HCT116 (cell line): ENCODE results near the gene AMTN. TPM values are rescaled to one million over a fixed set of nuclear protein-coding genes. Genes with fewer than 3 reads are reported as not detected.
"Not testable (repeated sequence)": the region's sequence is repeated elsewhere in the genome, so short reads cannot be mapped to it uniquely, and the experiment has no call there.

Experiments
- ATAC-seq: fragments of 200-7000 bp; cut with Tn5 transposase; 2 replicates; pipeline ENCODE4 v1.9.1; 2020; ENCODE audit warnings: mild to moderate bottlenecking, moderate library complexity
- BruUV-seq: library from RNA; stranded (reverse); fragments of 400-500 nt; replicated peaks from 2 replicates; lab custom pipeline; 2021; lab: Mats Ljungman, UMichigan
- CTCF ChIA-PET: fragments of 300-600 bp; sonication (Branson Sonifier 250); formaldehyde crosslinking; loops from one replicate; lab custom pipeline; 2021; ENCODE audit warnings: antibody characterized with exemption; lab: Charles Lee
- POLR2A ChIA-PET: fragments of 300-600, 350-600 bp; sonication (Branson Sonifier 250); formaldehyde crosslinking; loops from one replicate; lab custom pipeline; 2021; ENCODE audit warnings: antibody characterized with exemption; lab: Charles Lee
- RAD21 ChIA-PET, 2 experiments: fragments of 300-600 bp; sonication (Branson Sonifier 250); formaldehyde crosslinking; loops; one replicate each; lab custom pipeline; 2023; ENCODE audit warnings: low total read pairs in 2 of 2; ENCODE audit not compliant: uncharacterized antibody in 2 of 2, unreplicated experiment in 2 of 2, low non-redundant PET in 1 of 2; lab: Charles Lee
- DNase-seq: peaks from one replicate; pipeline ENCODE4 v3.0.0-alpha.2; 2010; ENCODE audit warnings: low read depth, low spot score
- H2AFZ ChIP-seq: fragments of 200-600 bp; shearing (Covaris generic), sonication (generic); 2 replicates; pipeline ENCODE4 v1.6.1; 2017; ENCODE audit warnings: low read depth, mixed run types, mixed read lengths, antibody characterized with exemption, low read length; ENCODE audit not compliant: poor library complexity, severe bottlenecking
- H3K27ac ChIP-seq: 2 replicates; pipeline ENCODE4 v1.5.1; 2012; ENCODE audit warnings: low read depth, low read length
- H3K27me3 ChIP-seq: fragments of 200-600 bp; sonication (generic); 2 replicates; pipeline ENCODE4 v1.6.1; 2016; ENCODE audit warnings: mixed run types, low read length, mixed read lengths; ENCODE audit not compliant: insufficient read depth
- H3K36me3 ChIP-seq, 2 experiments: fragments of 200-500 bp in 1 of 2; fragments of 200-600 bp in 1 of 2; sonication (Bioruptor generic) in 1 of 2; sonication (generic) in 1 of 2; 2 replicates each; pipeline versions ENCODE4 v1.5.1 to v1.6.1; 2014 to 2016; ENCODE audit warnings: low read length in 2 of 2, inconsistent platforms in 1 of 2, mixed read lengths in 1 of 2, mixed run types in 1 of 2; ENCODE audit not compliant: insufficient read depth in 2 of 2, control insufficient read depth in 1 of 2
- H3K4me1 ChIP-seq, 2 experiments: fragments of 200-600 bp in 1 of 2; sonication (generic) in 1 of 2; 2 replicates each; pipeline versions ENCODE4 v1.5.1 to v1.6.1; 2012 to 2017; ENCODE audit warnings: low read length in 2 of 2, inconsistent platforms in 1 of 2, mild to moderate bottlenecking in 1 of 2, mixed read lengths in 1 of 2, mixed run types in 1 of 2, moderate library complexity in 1 of 2; ENCODE audit not compliant: insufficient read depth in 2 of 2, control insufficient read depth in 1 of 2
- H3K4me2 ChIP-seq: fragments of 200-600 bp; sonication (generic); 2 replicates; pipeline ENCODE4 v1.6.1; 2017; ENCODE audit warnings: mixed run types, low read length, mixed read lengths
- H3K4me3 ChIP-seq, 2 experiments: fragments of 200-600 bp in 1 of 2; sonication (generic) in 1 of 2; replicated peaks in 1 of 2; 2 replicates each; pipeline ENCODE4 v1.5.1; 2011 to 2016; ENCODE audit warnings: low read length in 2 of 2, control low read depth in 1 of 2, low read depth in 1 of 2, mild to moderate bottlenecking in 1 of 2, mixed read lengths in 1 of 2, mixed run types in 1 of 2
- H3K79me2 ChIP-seq: fragments of 200-600 bp; sonication (generic); 2 replicates; pipeline ENCODE4 v1.6.1; 2017; ENCODE audit warnings: mild to moderate bottlenecking, mixed run types, low read length, moderate library complexity, mixed read lengths; ENCODE audit not compliant: insufficient read depth
- H3K9ac ChIP-seq: fragments of 200-600 bp; sonication (generic); 2 replicates; pipeline ENCODE4 v1.6.1; 2016; ENCODE audit warnings: low read length, mixed read lengths
- H3K9me2 ChIP-seq: fragments of 200-600 bp; sonication (generic), shearing (Covaris generic); 2 replicates; pipeline ENCODE4 v1.6.1; 2017; ENCODE audit warnings: mixed run types, mild to moderate bottlenecking, moderate library complexity; ENCODE audit not compliant: insufficient read depth
- H3K9me3 ChIP-seq, 2 experiments: fragments of 200-500 bp in 1 of 2; fragments of 200-600 bp in 1 of 2; sonication (Bioruptor generic) in 1 of 2; sonication (generic) in 1 of 2; 2 replicates each; pipeline ENCODE4 v1.6.1; 2014 to 2017; ENCODE audit warnings: low read length in 2 of 2, mixed read lengths in 2 of 2, inconsistent platforms in 1 of 2, low read depth in 1 of 2, mild to moderate bottlenecking in 1 of 2, mixed run types in 1 of 2, moderate library complexity in 1 of 2; ENCODE audit not compliant: control insufficient read depth in 1 of 2, insufficient read depth in 1 of 2
- H4K20me1 ChIP-seq: fragments of 200-600 bp; sonication (generic), shearing (Covaris generic); 2 replicates; pipeline ENCODE4 v1.6.1; 2017; ENCODE audit warnings: mixed run types, mild to moderate bottlenecking, moderate library complexity; ENCODE audit not compliant: insufficient read depth
- EGR1 ChIP-seq: IDR thresholded peaks from 2 replicates; pipeline ENCODE4 v1.6.1; 2012; ENCODE audit warnings: low read depth
- EZH2 ChIP-seq: fragments of 200-600 bp; sonication (generic); IDR thresholded peaks from 2 replicates; pipeline ENCODE4 v1.6.1; 2017; ENCODE audit warnings: antibody characterized with exemption, mixed run types
- EZH2phosphoT487 ChIP-seq: fragments of 200-600 bp; IDR thresholded peaks from 2 replicates; pipeline ENCODE4 v1.6.1; 2018; ENCODE audit warnings: antibody characterized with exemption, borderline replicate concordance
- SRF ChIP-seq: IDR thresholded peaks from 2 replicates; pipeline ENCODE4 v1.6.1; 2012; ENCODE audit warnings: low read depth
- ZNF274 ChIP-seq: fragments of 200-500 bp; sonication (Bioruptor generic); IDR thresholded peaks from 2 replicates; pipeline ENCODE4 v1.6.1; 2014; ENCODE audit warnings: mild to moderate bottlenecking, low read depth, low read length, inconsistent platforms
- intact Hi-C: fragments of 100-400 bp; cut with micrococcal nuclease; formaldehyde crosslinking; loops from 2 replicates; pipeline ENCODE4 v1.10.0; 2022
- total RNA-seq: library from RNA; stranded (reverse); gene quantifications from one replicate; pipeline ENCODE4 v1.2.1, GENCODE V29; 2021; ENCODE audit not compliant: unreplicated experiment

The AMTN gene
- total RNA-seq, 1 experiment from 2014 or later, result not detected

DNA sequence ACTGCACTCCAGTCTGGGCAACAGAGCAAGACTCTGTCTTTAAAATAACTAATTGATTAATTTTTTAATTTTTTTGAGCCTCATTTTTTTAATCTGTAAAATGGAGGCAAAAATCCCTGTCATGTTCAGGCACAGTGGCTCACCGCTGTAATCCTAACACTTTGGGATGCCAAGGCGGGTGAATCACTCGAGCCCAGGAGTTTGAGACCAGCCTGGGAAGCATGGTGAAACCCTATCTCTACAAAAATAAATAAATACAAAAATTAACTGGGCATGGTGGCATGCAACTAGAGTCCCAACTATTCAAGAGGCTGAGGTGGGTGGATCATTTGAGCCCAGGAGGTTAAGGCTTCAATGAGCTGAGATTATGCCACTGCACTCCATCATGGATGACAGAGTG, 15.4 kb downstream of the AMTN start:
- no TSS peak for BruUV-seq
- no peak for ATAC-seq

DNA sequence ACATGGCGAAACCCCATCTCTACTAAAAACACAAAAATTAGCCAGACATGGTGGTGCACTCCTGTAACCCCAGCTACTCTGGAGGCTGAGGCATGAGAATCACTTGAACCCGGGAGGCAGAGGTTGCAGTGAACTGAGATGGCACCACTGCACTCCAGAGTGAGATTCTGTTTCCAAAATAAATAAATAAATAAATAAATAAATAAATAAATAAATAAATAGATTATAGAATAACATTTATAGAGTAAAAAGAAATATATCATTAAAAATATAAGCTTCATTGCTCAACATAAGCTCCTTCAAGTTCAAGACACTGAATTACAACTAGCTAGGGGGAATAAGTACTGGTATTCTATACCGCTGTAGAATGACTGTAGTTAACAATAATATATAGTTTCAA, 16.5 kb downstream of the AMTN start:
- CTCF ChIA-PET, ATAC-seq, BruUV-seq: not testable (repeated sequence)

More for the DNA sequence above, 15.4 kb downstream of the AMTN start:
- Histone ChIP-seq H3K4me2 (no peak overlapping the region), H3K79me2 (no peaks in the 10 kb centered on the region), H3K36me3 (no peaks in the 10 kb centered on the region), H3K27me3 (no peaks in the 10 kb centered on the region), H3K9me2 (no peaks in the 10 kb centered on the region), H4K20me1 (no peaks in the 10 kb centered on the region), H3K9me3 (no peaks in the 10 kb centered on the region), H3K9ac (no peak overlapping the region), H3K4me3 (no peak overlapping the region), H2AFZ (no peak overlapping the region), H3K4me1 (no peaks in the 10 kb centered on the region), H3K27ac (no peak overlapping the region)
- DNase-seq, result no peak
- ChIA-PET CTCF (no interaction called here), POLR2A (no interaction called here), RAD21 (no interaction called here)
- TF ChIP-seq SRF, result no peak
- TF ChIP-seq EZH2, result no peak
- TF ChIP-seq EZH2phosphoT487, result no peak
- no peak for TF ChIP-seq EGR1
- TF ChIP-seq ZNF274, result no peak
- intact Hi-C loops, result no loop called here

More for the DNA sequence above, 16.5 kb downstream of the AMTN start:
- H3K9ac ChIP-seq, H3K4me2 ChIP-seq, H3K4me3 ChIP-seq, H3K79me2 ChIP-seq, H3K4me1 ChIP-seq, H3K36me3 ChIP-seq, H4K20me1 ChIP-seq, RAD21 ChIA-PET, DNase-seq, POLR2A ChIA-PET, H3K27me3 ChIP-seq, H3K9me2 ChIP-seq, H2AFZ ChIP-seq, intact Hi-C loops, H3K27ac ChIP-seq, H3K9me3 ChIP-seq: not testable (repeated sequence)
